Measurements from ENCODE around the gene TFB1M.
A peak's percentile ranks its signal among the peaks of the same experiment; 100 is the strongest.
"Not testable (repeated sequence)": the region's sequence is repeated elsewhere in the genome, so short reads cannot be mapped to it uniquely, and the experiment has no call there.

TFB1M gene

DNA sequence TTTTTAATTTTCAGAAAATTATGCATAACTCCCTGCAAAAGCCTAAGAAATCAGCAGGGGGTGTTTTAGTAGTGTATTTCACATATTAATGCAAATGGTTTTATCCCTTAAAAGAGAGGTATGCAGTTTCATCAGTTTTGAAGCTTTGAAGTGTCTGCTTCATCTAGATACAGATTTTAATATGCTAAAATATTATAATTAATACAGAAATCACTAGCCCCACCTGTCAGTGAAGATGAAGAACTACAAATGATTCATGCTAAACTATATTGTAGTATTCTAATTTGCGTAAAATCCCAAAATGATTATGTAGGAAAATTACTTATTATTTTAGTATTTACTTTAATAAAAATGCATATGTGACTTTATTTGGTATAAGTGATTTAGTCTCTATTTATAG, 2.9 kb upstream of the TFB1M start:
- Histone ChIP-seq H3K36me3 (ENCODE audit: control insufficient read depth in 5 of 5, insufficient read depth in 5 of 5, low read length in 5 of 5) (no peaks in the 10 kb centered on the region), H3K27ac (ENCODE audit: low read depth, low read length) (no peak overlapping the region), H3K9me3 (ENCODE audit: control insufficient read depth in 5 of 5, low read length in 5 of 5) (no peaks in the 10 kb centered on the region), H3K27me3 (ENCODE audit: control insufficient read depth in 5 of 5, insufficient read depth in 4 of 5, low read length in 5 of 5) (no peaks in the 10 kb centered on the region), H3K4me1 (ENCODE audit: control insufficient read depth in 5 of 5, insufficient read depth in 5 of 5, low read length in 5 of 5) (peaks cover 6 to 23% (median 18%) of the 10 kb centered on the region in 5 donors), H3K4me3 (ENCODE audit: low read depth in 1 of 5, low read length in 5 of 5) (no peak overlapping the region), H3K9ac (ENCODE audit: low read length in 5 of 5) (no peak overlapping the region)

DNA sequence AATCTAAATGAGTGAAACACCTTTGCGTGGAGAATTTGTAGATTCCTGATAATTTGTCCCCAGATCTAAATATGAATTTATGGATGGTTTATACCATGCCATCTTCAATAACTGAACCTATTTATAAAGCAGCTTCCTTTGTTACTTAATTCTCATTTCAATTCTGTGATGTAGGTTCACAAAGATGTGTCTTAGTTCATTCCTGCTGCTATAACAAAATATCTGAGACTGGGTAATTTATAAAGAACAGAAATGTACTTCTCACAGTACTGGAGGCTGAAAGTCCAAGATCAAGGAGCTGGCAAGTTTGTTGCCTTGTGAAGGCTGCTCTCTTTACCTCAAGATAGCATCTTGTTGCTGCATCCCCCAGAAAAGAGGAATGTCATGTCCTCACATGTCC, 2.1 kb upstream of the TFB1M start:
- H3K36me3 ChIP-seq (ENCODE audit: control insufficient read depth in 5 of 5, insufficient read depth in 5 of 5, low read length in 5 of 5): no peaks in the 10 kb centered on the region
- H3K27ac ChIP-seq (ENCODE audit: low read depth, low read length): no peak overlapping the region
- H3K27me3 ChIP-seq (ENCODE audit: control insufficient read depth in 5 of 5, insufficient read depth in 4 of 5, low read length in 5 of 5): no peaks in the 10 kb centered on the region
- no peak overlapping the region for H3K9ac ChIP-seq (ENCODE audit: low read length in 5 of 5)
- no peak overlapping the region for H3K4me3 ChIP-seq (ENCODE audit: low read depth in 1 of 5, low read length in 5 of 5)
- H3K4me1 ChIP-seq (ENCODE audit: control insufficient read depth in 5 of 5, insufficient read depth in 5 of 5, low read length in 5 of 5): peaks cover 6 to 23% (median 18%) of the 10 kb centered on the region in 5 donors
- H3K9me3 ChIP-seq (ENCODE audit: control insufficient read depth in 5 of 5, low read length in 5 of 5): no peaks in the 10 kb centered on the region

GRCh38 chr6:155315516-155315871, 1.2 kb upstream of the TFB1M start:
- no peaks in the 10 kb centered on the region for H3K27me3 ChIP-seq (ENCODE audit: control insufficient read depth in 5 of 5, insufficient read depth in 4 of 5, low read length in 5 of 5)
- peaks cover 0 to under 1% (median 0%) of the 10 kb centered on the region in 5 donors for H3K36me3 ChIP-seq (ENCODE audit: control insufficient read depth in 5 of 5, insufficient read depth in 5 of 5, low read length in 5 of 5)
- no peaks in the 10 kb centered on the region for H3K9me3 ChIP-seq (ENCODE audit: control insufficient read depth in 5 of 5, low read length in 5 of 5)
- peak overlapping the region; percentile 93 for H3K27ac ChIP-seq (ENCODE audit: low read depth, low read length)
- peak overlapping the region; percentile 68 to 93 (median 89) for H3K9ac ChIP-seq (ENCODE audit: low read length in 5 of 5)
- peaks cover 6 to 23% (median 18%) of the 10 kb centered on the region in 5 donors for H3K4me1 ChIP-seq (ENCODE audit: control insufficient read depth in 5 of 5, insufficient read depth in 5 of 5, low read length in 5 of 5)
- H3K4me3 ChIP-seq (ENCODE audit: low read depth in 1 of 5, low read length in 5 of 5): peak overlapping the region; percentile 86 to 100 (median 98)

- H3K4me3 ChIP-seq (ENCODE audit: low read depth in 1 of 5, low read length in 5 of 5): peak overlapping the region; percentile 86 to 100 (median 98)
- H3K27me3 ChIP-seq (ENCODE audit: control insufficient read depth in 5 of 5, insufficient read depth in 4 of 5, low read length in 5 of 5): no peaks in the 10 kb centered on the region
- peaks cover 6 to 23% (median 18%) of the 10 kb centered on the region in 5 donors for H3K4me1 ChIP-seq (ENCODE audit: control insufficient read depth in 5 of 5, insufficient read depth in 5 of 5, low read length in 5 of 5)
- H3K36me3 ChIP-seq (ENCODE audit: control insufficient read depth in 5 of 5, insufficient read depth in 5 of 5, low read length in 5 of 5): peaks cover 0 to 5% (median 0%) of the 10 kb centered on the region in 5 donors
- no peaks in the 10 kb centered on the region for H3K9me3 ChIP-seq (ENCODE audit: control insufficient read depth in 5 of 5, low read length in 5 of 5)
- peak overlapping the region; percentile 68 to 93 (median 89) for H3K9ac ChIP-seq (ENCODE audit: low read length in 5 of 5)
- peak overlapping the region; percentile 93 for H3K27ac ChIP-seq (ENCODE audit: low read depth, low read length)
These were observed 660 bp upstream of the TFB1M start for GRCh38 chr6:155314773-155315515.

DNA sequence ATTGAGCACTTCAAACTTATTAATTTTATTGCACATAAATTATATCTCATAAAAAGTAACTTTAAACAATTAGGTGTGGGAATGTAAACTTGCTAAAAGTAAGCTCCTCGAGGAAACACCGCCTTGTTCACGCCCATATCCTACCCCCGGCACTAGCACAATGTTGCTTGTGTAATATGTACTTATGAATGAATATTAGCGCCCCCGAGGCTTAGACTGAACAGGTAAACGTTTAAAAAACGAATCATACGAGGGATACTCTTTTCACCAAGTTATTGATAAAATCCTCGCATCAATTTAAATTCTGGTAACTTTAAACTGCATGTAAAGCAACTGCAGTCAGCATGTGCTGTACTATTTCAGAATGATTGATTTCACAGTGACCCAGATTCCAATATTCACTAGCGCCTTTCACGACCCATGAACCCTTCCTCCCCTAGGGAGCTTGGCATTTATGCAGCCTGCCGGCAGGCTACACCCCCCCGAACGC, 637 bp downstream of the TFB1M start:
- peak overlapping the region; percentile 63 to 93 (median 86) for H3K9ac ChIP-seq (ENCODE audit: low read length in 5 of 5)
- H3K4me3 ChIP-seq (ENCODE audit: low read depth in 1 of 5, low read length in 5 of 5): peak overlapping the region; percentile 86 to 100 (median 98)
- H3K36me3 ChIP-seq (ENCODE audit: control insufficient read depth in 5 of 5, insufficient read depth in 5 of 5, low read length in 5 of 5): peaks cover 4 to 13% (median 5%) of the 10 kb centered on the region in 5 donors
- no peaks in the 10 kb centered on the region for H3K27me3 ChIP-seq (ENCODE audit: control insufficient read depth in 5 of 5, insufficient read depth in 4 of 5, low read length in 5 of 5)
- H3K4me1 ChIP-seq (ENCODE audit: control insufficient read depth in 5 of 5, insufficient read depth in 5 of 5, low read length in 5 of 5): peaks cover 6 to 23% (median 18%) of the 10 kb centered on the region in 5 donors
- no peaks in the 10 kb centered on the region for H3K9me3 ChIP-seq (ENCODE audit: control insufficient read depth in 5 of 5, low read length in 5 of 5)
- H3K27ac ChIP-seq (ENCODE audit: low read depth, low read length): peak overlapping the region; percentile 93

DNA sequence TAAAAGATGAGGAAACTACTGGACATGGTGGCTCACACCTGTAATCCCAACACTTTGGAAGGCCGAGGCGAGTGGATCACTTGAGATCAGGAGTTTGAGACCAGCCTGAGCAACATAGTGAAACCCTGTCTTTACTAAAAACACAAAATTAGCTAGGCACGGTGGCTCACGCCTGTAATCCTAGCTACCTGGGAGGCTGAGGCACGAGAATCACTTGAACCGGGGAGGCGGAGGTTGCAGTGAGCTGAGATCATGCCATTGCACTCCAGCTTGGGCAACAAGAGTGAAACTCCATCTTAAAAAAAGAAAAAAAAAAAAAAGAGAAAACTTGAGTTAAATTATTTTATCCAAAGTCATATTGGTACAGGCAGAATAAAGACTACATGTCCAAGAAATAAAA, 1.3 kb downstream of the TFB1M start:
- not testable (repeated sequence) for H3K27me3 ChIP-seq (ENCODE audit: control insufficient read depth in 5 of 5, insufficient read depth in 4 of 5, low read length in 5 of 5); H3K9ac ChIP-seq (ENCODE audit: low read length in 5 of 5); H3K4me3 ChIP-seq (ENCODE audit: low read depth in 1 of 5, low read length in 5 of 5); H3K27ac ChIP-seq (ENCODE audit: low read depth, low read length); H3K9me3 ChIP-seq (ENCODE audit: control insufficient read depth in 5 of 5, low read length in 5 of 5)
- Histone ChIP-seq H3K4me1 (ENCODE audit: control insufficient read depth in 5 of 5, insufficient read depth in 5 of 5, low read length in 5 of 5) (peaks cover 6 to 23% (median 18%) of the 10 kb centered on the region in 5 donors), H3K36me3 (ENCODE audit: control insufficient read depth in 5 of 5, insufficient read depth in 5 of 5, low read length in 5 of 5) (peaks cover 4 to 19% (median 5%) of the 10 kb centered on the region in 5 donors)

DNA sequence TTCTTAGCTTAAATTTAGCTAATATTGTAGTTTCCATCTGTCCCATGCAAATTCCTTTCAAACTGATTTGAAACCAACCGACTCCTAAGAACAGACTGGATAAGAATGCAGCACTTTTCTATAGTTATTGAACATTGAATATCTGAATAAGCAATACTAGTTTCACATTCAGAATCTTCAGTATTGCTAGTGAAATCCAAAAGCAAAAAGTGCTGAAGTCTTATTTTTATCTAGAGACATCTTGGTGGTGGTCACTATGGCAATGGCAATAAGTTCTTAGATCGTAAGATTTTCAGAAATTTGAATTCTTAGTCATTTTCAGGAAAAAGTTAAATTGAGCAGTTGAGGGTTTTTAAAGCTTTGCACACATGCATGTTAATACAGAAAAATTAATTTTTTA, 2.7 kb downstream of the TFB1M start:
- H3K9ac ChIP-seq (ENCODE audit: low read length in 5 of 5): no peak overlapping the region
- H3K4me1 ChIP-seq (ENCODE audit: control insufficient read depth in 5 of 5, insufficient read depth in 5 of 5, low read length in 5 of 5): peaks cover 6 to 23% (median 18%) of the 10 kb centered on the region in 5 donors
- no peaks in the 10 kb centered on the region for H3K27me3 ChIP-seq (ENCODE audit: control insufficient read depth in 5 of 5, insufficient read depth in 4 of 5, low read length in 5 of 5)
- H3K27ac ChIP-seq (ENCODE audit: low read depth, low read length): no peak overlapping the region
- H3K9me3 ChIP-seq (ENCODE audit: control insufficient read depth in 5 of 5, low read length in 5 of 5): no peaks in the 10 kb centered on the region
- H3K4me3 ChIP-seq (ENCODE audit: low read depth in 1 of 5, low read length in 5 of 5): no peak overlapping the region
- H3K36me3 ChIP-seq (ENCODE audit: control insufficient read depth in 5 of 5, insufficient read depth in 5 of 5, low read length in 5 of 5): peaks cover 8 to 20% (median 13%) of the 10 kb centered on the region in 5 donors

DNA sequence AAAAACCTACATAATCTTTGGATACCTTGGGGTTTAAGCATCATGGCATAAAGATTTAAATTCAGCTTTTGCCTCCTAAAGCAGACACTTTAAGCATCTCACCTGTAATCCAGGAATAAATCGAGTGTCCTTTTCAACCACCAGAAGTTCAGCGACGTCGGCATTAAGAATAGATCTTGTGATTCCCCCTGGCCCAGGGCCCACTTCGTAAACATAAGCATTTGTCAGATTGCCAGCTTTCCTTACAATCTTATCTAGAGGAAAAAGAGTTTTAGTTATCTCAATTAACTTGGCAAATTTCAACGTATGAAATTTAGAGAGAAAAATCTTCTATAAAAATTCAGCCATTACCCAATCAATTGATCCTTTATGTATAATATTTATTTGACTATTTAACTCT, 3.2 kb downstream of the TFB1M start:
- peaks cover 6 to 23% (median 18%) of the 10 kb centered on the region in 5 donors for H3K4me1 ChIP-seq (ENCODE audit: control insufficient read depth in 5 of 5, insufficient read depth in 5 of 5, low read length in 5 of 5)
- H3K9me3 ChIP-seq (ENCODE audit: control insufficient read depth in 5 of 5, low read length in 5 of 5): no peaks in the 10 kb centered on the region
- peaks cover 9 to 20% (median 13%) of the 10 kb centered on the region in 5 donors for H3K36me3 ChIP-seq (ENCODE audit: control insufficient read depth in 5 of 5, insufficient read depth in 5 of 5, low read length in 5 of 5)
- H3K9ac ChIP-seq (ENCODE audit: low read length in 5 of 5): no peak overlapping the region
- H3K27me3 ChIP-seq (ENCODE audit: control insufficient read depth in 5 of 5, insufficient read depth in 4 of 5, low read length in 5 of 5): no peaks in the 10 kb centered on the region
- H3K4me3 ChIP-seq (ENCODE audit: low read depth in 1 of 5, low read length in 5 of 5): no peak overlapping the region
- H3K27ac ChIP-seq (ENCODE audit: low read depth, low read length): no peak overlapping the region

- Histone ChIP-seq H3K9me3 (ENCODE audit: control insufficient read depth in 5 of 5, low read length in 5 of 5) (no peaks in the 10 kb centered on the region), H3K27me3 (ENCODE audit: control insufficient read depth in 5 of 5, insufficient read depth in 4 of 5, low read length in 5 of 5) (no peaks in the 10 kb centered on the region), H3K4me1 (ENCODE audit: control insufficient read depth in 5 of 5, insufficient read depth in 5 of 5, low read length in 5 of 5) (peaks cover 6 to 20% (median 18%) of the 10 kb centered on the region in 5 donors), H3K9ac (ENCODE audit: low read length in 5 of 5) (no peak overlapping the region), H3K36me3 (ENCODE audit: control insufficient read depth in 5 of 5, insufficient read depth in 5 of 5, low read length in 5 of 5) (peaks cover 9 to 20% (median 13%) of the 10 kb centered on the region in 5 donors), H3K27ac (ENCODE audit: low read depth, low read length) (no peak overlapping the region), H3K4me3 (ENCODE audit: low read depth in 1 of 5, low read length in 5 of 5) (no peak overlapping the region)
These were observed 3.7 kb downstream of the TFB1M start for GRCh38 chr6:155310596-155310995.

- H3K36me3 ChIP-seq (ENCODE audit: control insufficient read depth in 5 of 5, insufficient read depth in 5 of 5, low read length in 5 of 5): peaks cover 9 to 23% (median 13%) of the 10 kb centered on the region in 5 donors
- H3K9me3 ChIP-seq (ENCODE audit: control insufficient read depth in 5 of 5, low read length in 5 of 5): no peaks in the 10 kb centered on the region
- H3K27ac ChIP-seq (ENCODE audit: low read depth, low read length): no peak overlapping the region
- no peaks in the 10 kb centered on the region for H3K27me3 ChIP-seq (ENCODE audit: control insufficient read depth in 5 of 5, insufficient read depth in 4 of 5, low read length in 5 of 5)
- no peak overlapping the region for H3K4me3 ChIP-seq (ENCODE audit: low read depth in 1 of 5, low read length in 5 of 5)
- H3K4me1 ChIP-seq (ENCODE audit: control insufficient read depth in 5 of 5, insufficient read depth in 5 of 5, low read length in 5 of 5): peaks cover 0 to 9% (median 9%) of the 10 kb centered on the region in 5 donors
- H3K9ac ChIP-seq (ENCODE audit: low read length in 5 of 5): no peak overlapping the region
These were observed 5.1 kb downstream of the TFB1M start for GRCh38 chr6:155309150-155309549.
